HG03064 (cell line): ENCODE data around the gene CDC20.
"Not testable (repeated sequence)": the region's sequence is repeated elsewhere in the genome, so short reads cannot be mapped to it uniquely, and the experiment has no call there.

Experiments used
- ATAC-seq: cut with Tn5 transposase; IDR thresholded peaks from one replicate; pipeline ENCODE4 v1.9.1; 2021; ENCODE audit warnings: low read depth; ENCODE audit not compliant: unreplicated experiment

CDC20 gene

GRCh38 chr1:43354471-43354870 is 4.3 kb upstream of the CDC20 start:
- ATAC-seq: no peak

GRCh38 chr1:43354936-43355335 is 3.8 kb upstream of the CDC20 start:
- no peak for ATAC-seq

- no peak for ATAC-seq
These were observed 1.5 kb upstream of the CDC20 start for GRCh38 chr1:43357251-43357650.

- ATAC-seq: no peak
These were observed 548 bp upstream of the CDC20 start for GRCh38 chr1:43358121-43358745.

GRCh38 chr1:43359696-43360095 is 915 bp downstream of the CDC20 start:
- no peak for ATAC-seq

- ATAC-seq: no peak
These were observed 1.8 kb downstream of the CDC20 start for GRCh38 chr1:43360616-43361015.

- no peak for ATAC-seq
These were observed 4.6 kb downstream of the CDC20 start for GRCh38 chr1:43363283-43363934.

- ATAC-seq: no peak
These were observed 5.2 kb downstream of the CDC20 start for GRCh38 chr1:43363935-43364525.

GRCh38 chr1:43365678-43366077 is 6.9 kb downstream of the CDC20 start:
- ATAC-seq: no peak

- no peak for ATAC-seq
These were observed 7.4 kb downstream of the CDC20 start for GRCh38 chr1:43366179-43366578.

- no peak for ATAC-seq
These were observed 7.8 kb downstream of the CDC20 start for GRCh38 chr1:43366601-43367025.

- ATAC-seq: peak; percentile 32
These were observed 8.5 kb downstream of the CDC20 start for GRCh38 chr1:43367026-43367903.

GRCh38 chr1:43367904-43368645 is 9.3 kb downstream of the CDC20 start, which contains the start of gene ELOVL1:
ELOVL1 (minus strand) TSS chr1:43368011; CDS start chr1:43365609, 2,402 bp downstream.
- peak; percentile 71 for ATAC-seq

- ATAC-seq: no peak
These were observed 9.9 kb downstream of the CDC20 start for GRCh38 chr1:43368646-43369020.

- ATAC-seq: not testable (repeated sequence)
These were observed 11.0 kb downstream of the CDC20 start for GRCh38 chr1:43369779-43370178.

GRCh38 chr1:43370564-43370963 is 11.8 kb downstream of the CDC20 start:
- ATAC-seq: no peak

GRCh38 chr1:43372172-43372571 is 13.4 kb downstream of the CDC20 start:
- ATAC-seq: no peak

- no peak for ATAC-seq
These were observed 14.5 kb downstream of the CDC20 start for GRCh38 chr1:43373066-43373940.

- no peak for ATAC-seq
These were observed 18.0 kb downstream of the CDC20 start for GRCh38 chr1:43376723-43377235.
